H1 (cell line): Measurements from ENCODE around the gene MSL1. TPM values are rescaled to one million over a fixed set of nuclear protein-coding genes. Genes with fewer than 3 reads are reported as not detected.
A peak's percentile ranks its signal among the peaks of the same experiment; 100 is the strongest.

Experiments
- CTCF ChIA-PET: fragments of 300-600 bp; sonication (Branson Sonifier 250); formaldehyde crosslinking; loops from one replicate; lab custom pipeline; 2021; ENCODE audit not compliant: partially characterized antibody; lab: Charles Lee
- POLR2A ChIA-PET: fragments of 300-600 bp; sonication (Branson Sonifier 250); formaldehyde crosslinking; loops from one replicate; lab custom pipeline; 2021; ENCODE audit warnings: inconsistent platforms; ENCODE audit not compliant: partially characterized antibody; lab: Charles Lee
- DNase-seq, 2 experiments: peaks; one replicate each; pipeline versions ENCODE4 v3.0.0 to v3.0.0-alpha.2; 2010 to 2022; ENCODE audit warnings: low spot score in 2 of 2, low read depth in 1 of 2, mixed read lengths in 1 of 2
- FAIRE-seq: peaks from 2 replicates; lab custom pipeline; 2011; peaks lifted over from hg19 to GRCh38; lab: Jason Lieb, UNC
- H2AFZ ChIP-seq: 2 replicates; pipeline ENCODE4 v1.8.1; 2012; ENCODE audit warnings: low read length, inconsistent platforms
- H2AK5ac ChIP-seq: 2 replicates; pipeline ENCODE4 v1.6.1; 2013; ENCODE audit warnings: low read depth, low read length
- H2BK120ac ChIP-seq: replicated peaks from 2 replicates; pipeline ENCODE3; 2013; ENCODE audit warnings: low read depth, low read length, inconsistent platforms
- H2BK12ac ChIP-seq: 2 replicates; pipeline ENCODE4 v1.6.1; 2013; ENCODE audit warnings: low read depth, low read length
- H2BK15ac ChIP-seq: 2 replicates; pipeline ENCODE4 v1.6.1; 2013; ENCODE audit warnings: low read length
- H2BK20ac ChIP-seq: 2 replicates; pipeline ENCODE4 v1.6.1; 2013; ENCODE audit warnings: low read length
- H2BK5ac ChIP-seq: 2 replicates; pipeline ENCODE4 v1.6.1; 2013; ENCODE audit warnings: low read depth, low read length
- H3K14ac ChIP-seq: 2 replicates; pipeline ENCODE4 v1.6.1; 2013; ENCODE audit warnings: inconsistent platforms; ENCODE audit not compliant: insufficient read length
- H3K18ac ChIP-seq: 2 replicates; pipeline ENCODE4 v1.6.1; 2013; ENCODE audit warnings: low read length; ENCODE audit errors: extremely low read depth
- H3K23ac ChIP-seq: 2 replicates; pipeline ENCODE4 v1.6.1; 2013; ENCODE audit warnings: inconsistent platforms; ENCODE audit not compliant: insufficient read length
- H3K23me2 ChIP-seq: 2 replicates; pipeline ENCODE4 v1.6.1; 2013; ENCODE audit warnings: low read depth, low read length
- H3K27ac ChIP-seq: 2 replicates; pipeline ENCODE4 v1.6.1; 2011; ENCODE audit warnings: low read depth, low read length, inconsistent platforms
- H3K27me3 ChIP-seq, 4 experiments: replicated peaks in 1 of 4; 1 replicate in 1 of 4; 2 replicates in 3 of 4; pipeline versions ENCODE4 v1.6.1 to v1.8.1; 2011 to 2013; ENCODE audit warnings: low read length in 3 of 4, mild to moderate bottlenecking in 3 of 4, inconsistent platforms in 2 of 4, mixed read lengths in 2 of 4, moderate library complexity in 1 of 4; ENCODE audit not compliant: control insufficient read depth in 3 of 4, insufficient read depth in 3 of 4; ENCODE audit errors: extremely low read depth in 1 of 4
- H3K36me3 ChIP-seq, 4 experiments: 2 replicates each; pipeline versions ENCODE4 v1.6.1 to v1.8.1; 2011 to 2013; ENCODE audit warnings: mild to moderate bottlenecking in 4 of 4, low read length in 3 of 4, moderate library complexity in 2 of 4, control low read depth in 1 of 4, inconsistent platforms in 1 of 4; ENCODE audit not compliant: insufficient read depth in 4 of 4, control insufficient read depth in 2 of 4
- H3K4ac ChIP-seq: replicated peaks from 2 replicates; pipeline ENCODE3; 2013; ENCODE audit warnings: low read length, low read depth, mixed read lengths, inconsistent platforms; ENCODE audit not compliant: insufficient read length
- H3K4me1 ChIP-seq, 4 experiments: replicated peaks in 1 of 4; 1 replicate in 1 of 4; 2 replicates in 3 of 4; pipeline versions ENCODE4 v1.6.1 to v1.8.1; 2011 to 2013; ENCODE audit warnings: low read length in 3 of 4, inconsistent platforms in 2 of 4, mixed read lengths in 1 of 4; ENCODE audit not compliant: insufficient read depth in 4 of 4, control insufficient read depth in 3 of 4
- H3K4me2 ChIP-seq, 2 experiments: 2 replicates each; pipeline versions ENCODE4 v1.6.1 to v1.8.1; 2011 to 2013; ENCODE audit warnings: low read depth in 2 of 2, low read length in 2 of 2, control low read depth in 1 of 2, inconsistent platforms in 1 of 2, mild to moderate bottlenecking in 1 of 2; ENCODE audit not compliant: insufficient read depth in 1 of 2
- H3K4me3 ChIP-seq, 4 experiments: fragments of 200-600, 300-600 bp in 1 of 4; sonication (generic), shearing (Covaris generic), sonication (Bioruptor Twin) in 1 of 4; 2 replicates each; pipeline versions ENCODE4 v1.5.1 to v1.8.1; 2011 to 2016; ENCODE audit warnings: low read length in 4 of 4, low read depth in 3 of 4, control low read depth in 2 of 4, inconsistent platforms in 2 of 4, mild to moderate bottlenecking in 2 of 4, mixed read lengths in 1 of 4, moderate library complexity in 1 of 4; ENCODE audit not compliant: insufficient read depth in 2 of 4; ENCODE audit errors: extremely low read depth in 1 of 4
- H3K56ac ChIP-seq: replicated peaks from 2 replicates; pipeline ENCODE3; 2013; ENCODE audit warnings: low read depth, mild to moderate bottlenecking, mixed read lengths, low read length, inconsistent platforms; ENCODE audit not compliant: insufficient read length
- H3K79me1 ChIP-seq: 2 replicates; pipeline ENCODE4 v1.6.1; 2013; ENCODE audit warnings: low read depth, low read length, control low read depth
- H3K79me2 ChIP-seq, 2 experiments: 2 replicates each; pipeline versions ENCODE4 v1.6.1 to v1.8.1; 2012 to 2013; ENCODE audit warnings: low read length in 2 of 2, mild to moderate bottlenecking in 2 of 2, inconsistent platforms in 1 of 2; ENCODE audit not compliant: insufficient read depth in 2 of 2, control insufficient read depth in 1 of 2
- H3K9ac ChIP-seq, 4 experiments: replicated peaks in 1 of 4; 1 replicate in 1 of 4; 2 replicates in 3 of 4; pipeline versions ENCODE4 v1.6.1 to v1.8.1; 2011 to 2013; ENCODE audit warnings: low read depth in 3 of 4, low read length in 3 of 4, control low read depth in 2 of 4, mild to moderate bottlenecking in 2 of 4, moderate library complexity in 2 of 4, inconsistent platforms in 1 of 4; ENCODE audit errors: extremely low read depth in 1 of 4
- H3K9me3 ChIP-seq, 2 experiments: 2 replicates each; pipeline versions ENCODE4 v1.6.1 to v1.8.1; 2012 to 2013; ENCODE audit warnings: mild to moderate bottlenecking in 2 of 2, moderate library complexity in 2 of 2, control low read depth in 1 of 2, inconsistent platforms in 1 of 2, low read depth in 1 of 2, low read length in 1 of 2, mixed read lengths in 1 of 2; ENCODE audit not compliant: insufficient read depth in 2 of 2
- H4K20me1 ChIP-seq, 2 experiments: replicated peaks in 1 of 2; 2 replicates each; pipeline versions ENCODE3 to v1.8.1; 2011 to 2013; ENCODE audit warnings: inconsistent platforms in 2 of 2, low read length in 2 of 2, mild to moderate bottlenecking in 1 of 2; ENCODE audit not compliant: insufficient read depth in 2 of 2, control insufficient read depth in 1 of 2
- H4K5ac ChIP-seq: 2 replicates; pipeline ENCODE4 v1.6.1; 2013; ENCODE audit warnings: low read length, low read depth, mixed read lengths, inconsistent platforms; ENCODE audit not compliant: insufficient read length
- H4K8ac ChIP-seq: 2 replicates; pipeline ENCODE4 v1.8.0; 2013; ENCODE audit warnings: mild to moderate bottlenecking, moderate library complexity, low read length, inconsistent platforms; ENCODE audit not compliant: insufficient read depth; ENCODE audit errors: extremely low read depth
- H4K91ac ChIP-seq: replicated peaks from 2 replicates; pipeline ENCODE3; 2013; ENCODE audit warnings: low read length, mixed read lengths, inconsistent platforms; ENCODE audit not compliant: insufficient read length
- CBX8 ChIP-seq: fragments of 300-800, 300-1000 bp; sonication (generic); IDR thresholded peaks from 2 replicates; pipeline ENCODE4 v1.7.1; 2016; ENCODE audit warnings: low read depth, low read length, borderline replicate concordance
- CTCF ChIP-seq, 3 experiments: IDR thresholded peaks; 1 replicate in 2 of 3; 2 replicates in 1 of 3; pipeline versions ENCODE4 v1.5.1 to v1.6.1; 2011; ENCODE audit warnings: low read length in 3 of 3, mild to moderate bottlenecking in 3 of 3, inconsistent platforms in 2 of 3, low read depth in 1 of 3, moderate library complexity in 1 of 3; ENCODE audit not compliant: insufficient read depth in 1 of 3; ENCODE audit errors: control extremely low read depth in 1 of 3
- HDAC6 ChIP-seq: IDR thresholded peaks from one replicate; pipeline ENCODE4 v1.7.1; 2012; ENCODE audit warnings: low read depth, mild to moderate bottlenecking, inconsistent platforms, low read length, moderate library complexity
- KDM1A ChIP-seq: fragments of 200-600, 300-600 bp; sonication (generic); IDR thresholded peaks from 2 replicates; pipeline ENCODE4 v1.7.1; 2016; ENCODE audit warnings: mild to moderate bottlenecking, low read length, borderline replicate concordance
- POLR2A ChIP-seq, 2 experiments: IDR thresholded peaks; 1 replicate in 1 of 2; 2 replicates in 1 of 2; pipeline ENCODE4 v1.6.1; 2011; ENCODE audit warnings: low read depth in 2 of 2, low read length in 2 of 2, mild to moderate bottlenecking in 2 of 2; ENCODE audit errors: control extremely low read depth in 1 of 2
- RNF2 ChIP-seq: fragments of 200-900, 300-1000 bp; sonication (generic); IDR thresholded peaks from 2 replicates; pipeline ENCODE4 v1.7.1; 2016; ENCODE audit warnings: borderline replicate concordance, low read depth, mild to moderate bottlenecking, antibody characterized with exemption, low read length; ENCODE audit not compliant: poor library complexity, severe bottlenecking; ENCODE audit errors: missing control alignments
- WGBS, 2 experiments: shearing (Covaris generic) in 1 of 2; methylation state at CpG; one replicate each; pipeline versions ENCODE4 v1.1.6 to v1.1.7; 2013 to 2015; ENCODE audit warnings: low lambda C conversion rate in 2 of 2, mixed read lengths in 2 of 2, inconsistent platforms in 1 of 2, low coverage in 1 of 2, missing lambda C conversion rate in 1 of 2; ENCODE audit not compliant: insufficient replicate concordance in 2 of 2, insufficient coverage in 1 of 2, insufficient read length in 1 of 2; ENCODE audit errors: extremely low coverage in 1 of 2, missing lambda C conversion rate in 1 of 2; 5-methylcytosine and 5-hydroxymethylcytosine counted together
- polyA plus RNA-seq, 7 experiments: library from polyadenylated mRNA; depleted of rRNA in 3 of 7; stranded (reverse) in 5 of 7; unstranded in 2 of 7; fragments of >200 nt in 5 of 7; fragments of 200-250 nt in 2 of 7; gene quantifications; 1 replicate in 5 of 7; 2 replicates in 1 of 7; 4 replicates in 1 of 7; pipeline versions ENCODE4 v1.2.1 to v1.2.3, GENCODE V29; 2011 to 2013; ENCODE audit warnings: missing spikeins in 2 of 7, mixed read lengths in 2 of 7
- total RNA-seq: library from RNA; stranded (reverse); fragmentation: NEBNext Ultra II Directional; extraction: Animal tissue kit (Norgen Biotek cat#: 25700); gene quantifications from 2 replicates; pipeline ENCODE4 v1.2.1, GENCODE V29; 2021

Gene MSL1
- total and polyA plus RNA-seq, 2 of the 8 experiments (the other 6 are each of a cell fraction or from before 2014, with no cell fraction given), result 24.1 to 66.5 TPM

GRCh38 chr17:40107522-40108174, 14.1 kb upstream of the MSL1 start:
- peaks cover 0 to 26% (median 19%) of the 10 kb centered on the region in 4 experiments; a peak in 6 of 7 replicates for H3K27me3 ChIP-seq
- H3K4me3 ChIP-seq, result peak overlapping the region in 1 of 4 experiments; percentile 13; a peak in 2 of 8 replicates
- ChIA-PET CTCF (interaction anchor here (0.8 to 2.8 kb wide), 13 partner anchors 9 to 237 kb away, joined by 3 to 10 read pairs (median 4); no protein-coding TSS in a partner anchor), POLR2A (interaction anchor here (0.8 to 20.8 kb wide), 11 partner anchors 9 to 95 kb away, joined by 3 to 399 read pairs (median 5); partner anchors contain the start of genes CASC3, MED24 and MSL1)
- WGBS, 2 experiments, result 53% methylated on average over 5 of the region's 5 CpGs; no CpG with 5 or more reads in 1 of the 2 experiments
- H2AFZ ChIP-seq, result peak overlapping the region; percentile 82
- H2BK5ac ChIP-seq, result peak overlapping the region; percentile 6; the same call in 1 of the 2 replicates
- peak overlapping the region; percentile 3 for H2BK120ac ChIP-seq
- H4K8ac ChIP-seq, result peak overlapping the region; percentile 17; the same call in 1 of the 2 replicates
- H3K14ac ChIP-seq, result no peak overlapping the region
- FAIRE-seq (no peak), DNase-seq (peak in 1 of 2 experiments; percentile 62)
- H3K4me1 ChIP-seq, result peaks cover 41 to 54% (median 46%) of the 10 kb centered on the region in 4 experiments
- no peak overlapping the region for H3K27ac ChIP-seq
- peak overlapping the region; percentile 46 to 50 for H3K4me2 ChIP-seq
- H3K4ac ChIP-seq, result no peak overlapping the region
- H2BK12ac ChIP-seq, result peak overlapping the region; percentile 78
- no peaks in the 10 kb centered on the region for H3K36me3 ChIP-seq
- peak overlapping the region; percentile 27 for H2BK20ac ChIP-seq
- 0 out of 2 replicates have a peak overlapping the region, but pooled peaks have one; percentile 14 for H2AK5ac ChIP-seq
- peak overlapping the region; percentile 46 for H4K91ac ChIP-seq
- H3K23me2 ChIP-seq, result no peaks in the 10 kb centered on the region
- no peaks in the 10 kb centered on the region for H3K79me2 ChIP-seq
- H3K23ac ChIP-seq, result no peak overlapping the region
- H3K56ac ChIP-seq, result no peak overlapping the region
- no peaks in the 10 kb centered on the region for H3K79me1 ChIP-seq
- H3K9ac ChIP-seq, result no peak overlapping the region
- no peaks in the 10 kb centered on the region for H4K20me1 ChIP-seq
- no peaks in the 10 kb centered on the region for H3K9me3 ChIP-seq
- H2BK15ac ChIP-seq, result peak overlapping the region; percentile 62
- H4K5ac ChIP-seq, result peak overlapping the region; percentile 3
- H3K18ac ChIP-seq, result peak overlapping the region; percentile 63
- TF ChIP-seq POLR2A (IDR thresholded peaks at IDR 0.05; ENCODE audit: control extremely low read depth in 1 of 2, low read depth in 2 of 2, low read length in 2 of 2) (no peak), CBX8 (no peak), HDAC6 (no peak), CTCF (IDR thresholded peaks at IDR 0.05; ENCODE audit: control extremely low read depth in 1 of 3, insufficient read depth in 1 of 3, low read depth in 1 of 3, low read length in 3 of 3) (0 out of 4 replicates have a peak, but pooled peaks of 1 of the 3 experiments have one; percentile 9), RNF2 (no peak), KDM1A (0 out of 2 replicates have a peak, but pooled peaks have one; percentile 8)
